Astrocyte (in vitro differentiated cells and primary cell): ENCODE measurements around the gene PRKCB. TPM values are rescaled to one million over a fixed set of nuclear protein-coding genes. Genes with fewer than 3 reads are reported as not detected.

Experiments used
- DNase-seq: peaks from one replicate; pipeline ENCODE4 v3.0.0-alpha.2; 2010; ENCODE audit warnings: low read depth
- FAIRE-seq: peaks from 2 replicates; lab custom pipeline; 2011; peaks lifted over from hg19 to GRCh38; lab: Jason Lieb, UNC
- H2AFZ ChIP-seq: 2 replicates; pipeline ENCODE4 v1.6.0; 2012; ENCODE audit warnings: low read depth, low read length, inconsistent platforms
- H3K27ac ChIP-seq: 2 replicates; pipeline ENCODE4 v1.5.1; 2011; ENCODE audit warnings: low read depth, low read length, inconsistent platforms
- H3K27me3 ChIP-seq: 2 replicates; pipeline ENCODE4 v1.6.0; 2011; ENCODE audit warnings: low read length, inconsistent platforms; ENCODE audit not compliant: insufficient read depth
- H3K36me3 ChIP-seq: 2 replicates; pipeline ENCODE4 v1.5.1; 2011; ENCODE audit warnings: low read length, inconsistent platforms; ENCODE audit not compliant: insufficient read depth
- H3K4me1 ChIP-seq: 2 replicates; pipeline ENCODE4 v1.5.1; 2011; ENCODE audit warnings: low read length, inconsistent platforms; ENCODE audit not compliant: insufficient read depth
- H3K4me2 ChIP-seq: 2 replicates; pipeline ENCODE4 v1.6.0; 2012; ENCODE audit warnings: low read length, inconsistent platforms
- H3K4me3 ChIP-seq: 2 replicates; pipeline ENCODE4 v1.5.1; 2011; ENCODE audit warnings: low read depth, mild to moderate bottlenecking, low read length, inconsistent platforms; ENCODE audit not compliant: insufficient read depth
- H3K79me2 ChIP-seq: 2 replicates; pipeline ENCODE4 v1.6.0; 2012; ENCODE audit warnings: mild to moderate bottlenecking, low read length, inconsistent platforms; ENCODE audit not compliant: insufficient read depth
- H3K9ac ChIP-seq: 2 replicates; pipeline ENCODE4 v1.6.0; 2012; ENCODE audit warnings: mild to moderate bottlenecking, low read length, inconsistent platforms
- H3K9me3 ChIP-seq: 2 replicates; pipeline ENCODE4 v1.5.1; 2012; ENCODE audit warnings: low read depth, mild to moderate bottlenecking, low read length, inconsistent platforms; ENCODE audit not compliant: insufficient read depth
- H4K20me1 ChIP-seq: 2 replicates; pipeline ENCODE4 v1.6.0; 2012; ENCODE audit warnings: low read length, inconsistent platforms; ENCODE audit not compliant: insufficient read depth
- H3K27ac Mint-ChIP-seq: one replicate; pipeline ENCODE4 v1.8.0; 2021; ENCODE audit warnings: mild to moderate bottlenecking, mixed read lengths; ENCODE audit not compliant: unreplicated experiment
- H3K27me3 Mint-ChIP-seq: one replicate; pipeline ENCODE4 v1.8.0; 2021; ENCODE audit warnings: low read depth, mixed read lengths; ENCODE audit not compliant: unreplicated experiment
- H3K36me3 Mint-ChIP-seq: one replicate; pipeline ENCODE4 v1.8.0; 2021; ENCODE audit warnings: low read depth, mixed read lengths; ENCODE audit not compliant: unreplicated experiment
- H3K4me1 Mint-ChIP-seq: one replicate; pipeline ENCODE4 v1.8.0; 2021; ENCODE audit warnings: low read depth, mixed read lengths; ENCODE audit not compliant: unreplicated experiment
- H3K4me3 Mint-ChIP-seq: one replicate; pipeline ENCODE4 v1.8.0; 2021; ENCODE audit warnings: mild to moderate bottlenecking, moderate library complexity, mixed read lengths; ENCODE audit not compliant: unreplicated experiment
- H3K9me3 Mint-ChIP-seq: one replicate; pipeline ENCODE4 v1.8.0; 2021; ENCODE audit warnings: mild to moderate bottlenecking, mixed read lengths; ENCODE audit not compliant: unreplicated experiment
- EZH2 ChIP-seq: IDR thresholded peaks from 2 replicates; pipeline ENCODE4 v1.6.1; 2012; ENCODE audit warnings: mild to moderate bottlenecking, low read length, inconsistent platforms; ENCODE audit not compliant: insufficient read depth
- total RNA-seq: library from RNA; stranded (reverse); gene quantifications from 2 replicates; pipeline ENCODE4 v1.2.1, GENCODE V29; 2021
- TF ChIP-seq, protein P1 (sequence below): IDR thresholded peaks from 2 replicates; pipeline ENCODE4 v1.5.1; 2011; ENCODE audit warnings: low read depth, mild to moderate bottlenecking, inconsistent platforms, low read length, moderate library complexity; ENCODE audit not compliant: insufficient read depth

PRKCB gene
- total RNA-seq, 1 donor from 2014 or later, result 2.5 TPM

DNA sequence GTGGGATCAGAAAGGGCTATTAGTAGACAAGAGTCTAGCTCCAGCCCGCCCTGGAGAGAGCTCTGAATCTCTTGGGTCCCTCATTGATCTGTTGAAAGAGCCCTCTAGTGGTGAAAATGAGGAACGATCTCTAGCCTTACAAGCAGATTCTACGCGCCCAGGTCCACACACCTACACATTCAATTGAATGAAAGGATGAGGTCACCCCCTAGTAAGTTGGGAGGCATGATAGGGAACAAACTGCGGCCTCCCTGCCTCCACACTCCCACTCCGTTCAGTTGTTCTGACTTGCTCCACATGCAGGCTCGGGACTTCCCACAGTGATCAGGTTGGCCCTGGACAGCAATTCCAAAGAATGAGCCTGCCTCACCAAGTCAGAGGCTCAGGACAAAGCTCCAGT lies 417.4 kb downstream of the PRKCB start:
- no peak overlapping the region for H3K4me3 Mint-ChIP-seq
- Histone ChIP-seq H3K36me3 (no peaks in the 10 kb centered on the region), H4K20me1 (no peaks in the 10 kb centered on the region), H3K4me3 (no peak overlapping the region), H3K9ac (no peak overlapping the region), H3K4me1 (no peaks in the 10 kb centered on the region), H3K9me3 (no peaks in the 10 kb centered on the region), H3K79me2 (no peaks in the 10 kb centered on the region), H3K27ac (no peak overlapping the region), H3K27me3 (no peaks in the 10 kb centered on the region), H3K4me2 (no peak overlapping the region), H2AFZ (no peak overlapping the region)
- TF ChIP-seq EZH2, result no peak
- TF ChIP-seq, protein P1, sequence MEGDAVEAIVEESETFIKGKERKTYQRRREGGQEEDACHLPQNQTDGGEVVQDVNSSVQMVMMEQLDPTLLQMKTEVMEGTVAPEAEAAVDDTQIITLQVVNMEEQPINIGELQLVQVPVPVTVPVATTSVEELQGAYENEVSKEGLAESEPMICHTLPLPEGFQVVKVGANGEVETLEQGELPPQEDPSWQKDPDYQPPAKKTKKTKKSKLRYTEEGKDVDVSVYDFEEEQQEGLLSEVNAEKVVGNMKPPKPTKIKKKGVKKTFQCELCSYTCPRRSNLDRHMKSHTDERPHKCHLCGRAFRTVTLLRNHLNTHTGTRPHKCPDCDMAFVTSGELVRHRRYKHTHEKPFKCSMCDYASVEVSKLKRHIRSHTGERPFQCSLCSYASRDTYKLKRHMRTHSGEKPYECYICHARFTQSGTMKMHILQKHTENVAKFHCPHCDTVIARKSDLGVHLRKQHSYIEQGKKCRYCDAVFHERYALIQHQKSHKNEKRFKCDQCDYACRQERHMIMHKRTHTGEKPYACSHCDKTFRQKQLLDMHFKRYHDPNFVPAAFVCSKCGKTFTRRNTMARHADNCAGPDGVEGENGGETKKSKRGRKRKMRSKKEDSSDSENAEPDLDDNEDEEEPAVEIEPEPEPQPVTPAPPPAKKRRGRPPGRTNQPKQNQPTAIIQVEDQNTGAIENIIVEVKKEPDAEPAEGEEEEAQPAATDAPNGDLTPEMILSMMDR, result peak; percentile 48
- no peaks in the 10 kb centered on the region for H3K36me3 Mint-ChIP-seq
- peaks cover 3% of the 10 kb centered on the region for H3K4me1 Mint-ChIP-seq
- H3K27me3 Mint-ChIP-seq, result peaks cover 63% of the 10 kb centered on the region
- FAIRE-seq (no peak), DNase-seq (no peak)
- no peaks in the 10 kb centered on the region for H3K9me3 Mint-ChIP-seq
- no peak overlapping the region for H3K27ac Mint-ChIP-seq

DNA sequence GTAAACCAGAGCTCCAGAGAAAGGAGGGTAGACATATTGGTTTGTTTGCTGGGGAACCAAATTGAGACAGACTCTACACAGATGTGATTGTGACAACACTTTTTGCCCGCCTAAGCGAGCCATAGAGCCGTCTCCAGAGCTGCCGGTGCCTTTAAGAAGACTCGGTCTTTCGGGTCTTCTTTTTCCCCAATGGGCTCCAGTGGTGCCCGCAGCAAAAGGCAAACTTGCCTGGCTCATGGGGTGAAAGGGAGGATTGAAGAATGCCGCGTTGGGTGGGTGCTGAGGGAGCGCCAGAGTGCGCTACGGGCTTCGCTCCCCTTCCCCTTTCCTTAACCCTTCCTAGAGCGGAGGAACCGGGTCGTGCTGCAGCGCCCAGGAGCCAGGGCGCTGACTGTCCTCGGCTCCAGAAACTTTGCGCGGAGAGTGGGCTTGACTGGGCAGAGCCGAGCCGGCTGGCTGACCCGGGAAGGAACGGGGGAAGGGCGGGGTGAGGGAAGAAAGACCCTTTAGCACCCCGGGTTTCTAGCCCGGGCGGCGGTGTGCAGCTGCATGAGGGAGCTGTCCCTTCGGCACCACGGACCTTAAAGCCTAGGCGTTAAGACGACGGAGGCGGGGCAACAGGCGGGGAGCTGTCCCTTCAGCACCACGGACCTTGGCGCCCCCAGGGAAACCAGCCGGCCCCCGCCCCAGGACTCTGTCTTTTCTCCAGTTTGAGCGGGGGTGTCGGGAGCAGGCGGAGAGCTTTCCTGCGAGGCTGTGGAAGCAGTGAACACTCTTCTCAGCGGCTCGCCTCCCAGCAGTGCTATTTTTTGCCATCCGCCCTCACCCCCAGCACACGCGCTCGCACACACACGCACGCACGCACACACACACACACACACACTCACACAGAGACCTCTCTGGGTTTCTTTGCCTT lies 419.9 kb downstream of the PRKCB start, which contains the start of gene CACNG3:
CACNG3 (plus strand) TSS at position 880 of the 916 bp plus-strand sequence. CDS start 420 bp downstream, outside the sequence.
- Histone ChIP-seq H3K4me3 (no peak within 1 kb of the TSS), H3K27me3 (no peaks in the 10 kb centered on the region), H3K9me3 (no peaks in the 10 kb centered on the region), H3K79me2 (no peaks in the 10 kb centered on the region), H3K9ac (no peak within 1 kb of the TSS), H3K27ac (no peak within 1 kb of the TSS), H2AFZ (no peak within 1 kb of the TSS), H3K36me3 (no peaks in the 10 kb centered on the region), H4K20me1 (no peaks in the 10 kb centered on the region), H3K4me1 (no peaks in the 10 kb centered on the region), H3K4me2 (no peak within 1 kb of the TSS)
- Mint-ChIP-seq H3K36me3 (no peaks in the 10 kb centered on the region), H3K27ac (no peak within 1 kb of the TSS), H3K27me3 (peaks cover 61% of the 10 kb centered on the region), H3K4me3 (no peak within 1 kb of the TSS), H3K9me3 (no peaks in the 10 kb centered on the region), H3K4me1 (peaks cover 3% of the 10 kb centered on the region)
- no peak for FAIRE-seq
- peak; percentile 19 for DNase-seq
- TF ChIP-seq EZH2, result no peak
- TF ChIP-seq, protein P1, result no peak

GRCh38 chr16:24257958-24258357 lies 422.2 kb downstream of the PRKCB start:
- H2AFZ ChIP-seq, result no peak overlapping the region
- Mint-ChIP-seq H3K4me1 (peaks cover 3% of the 10 kb centered on the region), H3K36me3 (no peaks in the 10 kb centered on the region), H3K27me3 (peaks cover 65% of the 10 kb centered on the region), H3K4me3 (no peak overlapping the region), H3K9me3 (no peaks in the 10 kb centered on the region), H3K27ac (no peak overlapping the region)
- TF ChIP-seq, protein P1, result no peak
- TF ChIP-seq EZH2, result no peak
- H3K27ac ChIP-seq, result no peak overlapping the region
- no peak overlapping the region for H3K4me3 ChIP-seq
- H3K79me2 ChIP-seq, result no peaks in the 10 kb centered on the region
- H3K4me2 ChIP-seq, result no peak overlapping the region
- H3K9ac ChIP-seq, result no peak overlapping the region
- no peaks in the 10 kb centered on the region for H3K9me3 ChIP-seq
- no peak for DNase-seq
- H4K20me1 ChIP-seq, result no peaks in the 10 kb centered on the region
- H3K4me1 ChIP-seq, result no peaks in the 10 kb centered on the region
- H3K36me3 ChIP-seq, result no peaks in the 10 kb centered on the region
- H3K27me3 ChIP-seq, result no peaks in the 10 kb centered on the region
- no peak for FAIRE-seq
